Spleen (tissue), 11 donors: ENCODE measurements around the gene KCNC4. TPM values are rescaled to one million over a fixed set of nuclear protein-coding genes. Genes with fewer than 3 reads are reported as not detected.

Experiments
- DNase-seq: peaks from one replicate; pipeline ENCODE4 v3.0.0-alpha.2; 2020
- H3K27ac ChIP-seq, 8 donors: fragments of 200-600 bp; sonication (generic) in 7 of 8; 1 replicate in 4 of 8; 2 replicates in 4 of 8; pipeline versions ENCODE4 v1.5.0 to v1.8.0; 2016 to 2021; ENCODE audit warnings: inconsistent platforms in 4 of 8, mild to moderate bottlenecking in 4 of 8, moderate library complexity in 1 of 8
- H3K27me3 ChIP-seq, 7 donors: fragments of 200-600 bp; sonication (generic) in 6 of 7; replicated peaks in 1 of 7; 1 replicate in 4 of 7; 2 replicates in 3 of 7; pipeline versions ENCODE4 v1.5.0 to v1.8.0; 2016 to 2021; ENCODE audit warnings: inconsistent platforms in 3 of 7, mild to moderate bottlenecking in 1 of 7
- H3K36me3 ChIP-seq, 6 donors: fragments of 200-600 bp; sonication (generic) in 5 of 6; 1 replicate in 4 of 6; 2 replicates in 2 of 6; pipeline versions ENCODE4 v1.5.0 to v1.8.0; 2016 to 2021; ENCODE audit warnings: inconsistent platforms in 2 of 6
- H3K4me1 ChIP-seq, 6 donors: fragments of 200-600 bp; sonication (generic) in 5 of 6; 1 replicate in 3 of 6; 2 replicates in 3 of 6; pipeline versions ENCODE4 v1.5.0 to v1.8.0; 2016 to 2021; ENCODE audit warnings: inconsistent platforms in 3 of 6
- H3K4me3 ChIP-seq, 8 donors: fragments of 200-600 bp; sonication (generic) in 7 of 8; 1 replicate in 4 of 8; 2 replicates in 4 of 8; pipeline versions ENCODE4 v1.5.0 to v1.8.0; 2016 to 2021; ENCODE audit warnings: inconsistent platforms in 4 of 8, mild to moderate bottlenecking in 4 of 8, moderate library complexity in 2 of 8
- H3K9me3 ChIP-seq, 8 donors: fragments of 200-600 bp; sonication (generic) in 7 of 8; 1 replicate in 4 of 8; 2 replicates in 4 of 8; pipeline versions ENCODE4 v1.5.0 to v1.8.0; 2016 to 2021; ENCODE audit warnings: inconsistent platforms in 4 of 8
- POLR2A ChIP-seq, 3 donors: fragments of 450-650 bp; IDR thresholded peaks; one replicate each; pipeline ENCODE4 v1.5.1; 2017; ENCODE audit warnings: antibody characterized with exemption in 3 of 3, mild to moderate bottlenecking in 1 of 3
- POLR2AphosphoS5 ChIP-seq, 3 donors: sonication (generic); formaldehyde crosslinking; IDR thresholded peaks; one replicate each; pipeline ENCODE4 v1.5.1; 2017; ENCODE audit warnings: antibody characterized with exemption in 3 of 3
- WGBS, 5 donors: extraction: QIAGEN DNeasy Blood & Tissue Kit in 3 of 5; methylation state at CpG; one replicate each; pipeline versions ENCODE4 v1.1.5 to v1.1.7; 2013 to 2018; 5-methylcytosine and 5-hydroxymethylcytosine counted together
- intact Hi-C: fragments of 100-400 bp; cut with DNase I; formaldehyde crosslinking; loops from one replicate; pipeline ENCODE4 v1.15.0; 2023; ENCODE audit warnings: low total_unique reads
- polyA plus RNA-seq, 3 donors: library from polyadenylated mRNA; stranded (reverse); fragments of 200-250 nt; gene quantifications; one replicate each; pipeline ENCODE4 v1.2.1, GENCODE V29; 2013
- total RNA-seq, 7 donors: library from RNA; depleted of rRNA in 3 of 7; stranded (reverse); fragments of >200 nt in 3 of 7; fragmentation: NEBNext Ultra II Directional in 4 of 7; extraction: Animal tissue kit (Norgen Biotek cat#: 25700) in 4 of 7; gene quantifications; one replicate each; pipeline versions ENCODE4 v1.1.0 to v1.2.1, GENCODE V29; 2016 to 2021
- TF ChIP-seq, protein P1 (sequence below), 11 experiments: fragments of 200-600 bp in 7 of 11; fragments of 450-650 bp in 4 of 11; sonication (generic) in 4 of 11; IDR thresholded peaks in 8 of 11; conservative IDR thresholded peaks in 3 of 11; 1 replicate in 7 of 11; 2 replicates in 4 of 11; pipeline versions ENCODE4 v1.4.0 to v1.8.0; 2016 to 2021; ENCODE audit warnings: antibody characterized with exemption in 11 of 11, inconsistent platforms in 4 of 11, mild to moderate bottlenecking in 1 of 11
- donor health status: healthy with polysubstance abuse.
- donor health status: DM: no; HTN: no; CAD: no; lungs with moderate emphysema.
- donor health status: DM: no; HTN: no; CAD: no.
- donor health status: Bipolar disorder and iron deficiency.
- donor health status: healthy.
- donor health status: DM: no; HTN: no; CAD: no.
- donor health status: DM: yes; HTN: yes; CAD: no.

KCNC4 gene
- total and polyA plus RNA-seq, 10 donors = 1.4 to 22.1 (median 10.2) TPM

- DNase-seq = no peak
- TF ChIP-seq POLR2AphosphoS5 (IDR thresholded peaks at IDR 0.05) = no peak
- TF ChIP-seq POLR2A (IDR thresholded peaks at IDR 0.05) = no peak
- TF ChIP-seq, protein P1, sequence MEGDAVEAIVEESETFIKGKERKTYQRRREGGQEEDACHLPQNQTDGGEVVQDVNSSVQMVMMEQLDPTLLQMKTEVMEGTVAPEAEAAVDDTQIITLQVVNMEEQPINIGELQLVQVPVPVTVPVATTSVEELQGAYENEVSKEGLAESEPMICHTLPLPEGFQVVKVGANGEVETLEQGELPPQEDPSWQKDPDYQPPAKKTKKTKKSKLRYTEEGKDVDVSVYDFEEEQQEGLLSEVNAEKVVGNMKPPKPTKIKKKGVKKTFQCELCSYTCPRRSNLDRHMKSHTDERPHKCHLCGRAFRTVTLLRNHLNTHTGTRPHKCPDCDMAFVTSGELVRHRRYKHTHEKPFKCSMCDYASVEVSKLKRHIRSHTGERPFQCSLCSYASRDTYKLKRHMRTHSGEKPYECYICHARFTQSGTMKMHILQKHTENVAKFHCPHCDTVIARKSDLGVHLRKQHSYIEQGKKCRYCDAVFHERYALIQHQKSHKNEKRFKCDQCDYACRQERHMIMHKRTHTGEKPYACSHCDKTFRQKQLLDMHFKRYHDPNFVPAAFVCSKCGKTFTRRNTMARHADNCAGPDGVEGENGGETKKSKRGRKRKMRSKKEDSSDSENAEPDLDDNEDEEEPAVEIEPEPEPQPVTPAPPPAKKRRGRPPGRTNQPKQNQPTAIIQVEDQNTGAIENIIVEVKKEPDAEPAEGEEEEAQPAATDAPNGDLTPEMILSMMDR (IDR thresholded peaks at IDR 0.05 in 8 of 11, conservative IDR thresholded peaks at IDR 0.05 in 3 of 11) = no peak
- 80 to 92% (median 89%) methylated on average over 4 of the region's 4 CpGs for WGBS, 5 donors
- no peak overlapping the region for H3K27ac ChIP-seq
- H3K36me3 ChIP-seq = no peaks in the 10 kb centered on the region
- intact Hi-C loops = loop anchor here (10.0 kb wide), 1 partner anchor 290 kb away; no protein-coding TSS in a partner anchor
- H3K4me3 ChIP-seq = no peak overlapping the region
- no peaks in the 10 kb centered on the region for H3K9me3 ChIP-seq
- H3K4me1 ChIP-seq = peaks cover 8 to 40% (median 24%) of the 10 kb centered on the region in 6 donors
- H3K27me3 ChIP-seq = no peaks in the 10 kb centered on the region
These were observed 5.0 kb upstream of the KCNC4 start for GRCh38 chr1:110205156-110205555.

DNA sequence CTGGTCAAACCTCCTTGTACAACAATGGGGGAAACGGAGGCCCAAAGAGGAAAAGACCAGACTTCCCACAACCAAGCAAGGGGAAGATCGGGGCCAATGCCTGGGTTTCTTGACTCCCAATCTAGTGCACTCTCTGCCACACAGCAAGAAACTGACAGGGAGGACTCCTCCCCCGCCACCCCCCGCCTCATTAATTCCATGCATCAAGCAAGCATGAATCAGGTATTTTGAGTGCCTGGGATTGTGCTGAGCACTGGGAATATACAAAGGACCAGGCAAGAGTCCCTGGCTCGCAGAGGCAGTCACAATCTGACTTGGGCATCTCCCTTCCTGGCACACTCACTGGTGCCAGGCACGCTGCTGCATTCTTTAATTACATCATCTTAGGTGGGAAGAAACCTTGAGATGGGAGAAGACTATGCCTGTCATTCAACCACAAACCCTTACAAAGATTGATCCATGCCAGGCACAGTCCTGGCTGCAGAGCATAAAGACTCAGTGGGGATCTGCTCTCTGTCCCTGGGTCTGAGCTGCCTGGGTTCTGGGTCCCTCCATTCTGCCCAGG lies 4.4 kb upstream of the KCNC4 start:
- H3K9me3 ChIP-seq = no peaks in the 10 kb centered on the region
- intact Hi-C loops = loop anchor here (10.0 kb wide), 1 partner anchor 289 kb away; no protein-coding TSS in a partner anchor

GRCh38 chr1:110206261-110206920 lies 3.7 kb upstream of the KCNC4 start:
- Histone ChIP-seq H3K27ac (no peak overlapping the region), H3K9me3 (no peaks in the 10 kb centered on the region), H3K4me3 (no peak overlapping the region), H3K36me3 (no peaks in the 10 kb centered on the region), H3K27me3 (peaks cover 0 to 9% (median under 1%) of the 10 kb centered on the region in 7 donors), H3K4me1 (peaks cover 10 to 48% (median 31%) of the 10 kb centered on the region in 6 donors)
- WGBS, 5 donors = 87 to 92% (median 88%) methylated on average over 11 of the region's 11 CpGs
- TF ChIP-seq, protein P1 (IDR thresholded peaks at IDR 0.05 in 8 of 11, conservative IDR thresholded peaks at IDR 0.05 in 3 of 11) = no peak
- TF ChIP-seq POLR2A (IDR thresholded peaks at IDR 0.05) (no peak), POLR2AphosphoS5 (IDR thresholded peaks at IDR 0.05) (no peak)
- intact Hi-C loops = loop anchor here (10.0 kb wide), 1 partner anchor 288 kb away; no protein-coding TSS in a partner anchor
- DNase-seq = no peak

More for the DNA sequence above, 4.4 kb upstream of the KCNC4 start:
- WGBS, 5 donors = 83 to 86% (median 85%) methylated on average over 6 of the region's 6 CpGs
- Histone ChIP-seq H3K4me3 (no peak overlapping the region), H3K27me3 (peaks cover 0 to 2% (median 0%) of the 10 kb centered on the region in 7 donors), H3K4me1 (peaks cover 8 to 41% (median 24%) of the 10 kb centered on the region in 6 donors), H3K27ac (no peak overlapping the region), H3K36me3 (no peaks in the 10 kb centered on the region)
- TF ChIP-seq POLR2AphosphoS5 (IDR thresholded peaks at IDR 0.05) (no peak), POLR2A (IDR thresholded peaks at IDR 0.05) (no peak)
- TF ChIP-seq, protein P1 (IDR thresholded peaks at IDR 0.05 in 8 of 11, conservative IDR thresholded peaks at IDR 0.05 in 3 of 11) = no peak
- DNase-seq = no peak

DNA sequence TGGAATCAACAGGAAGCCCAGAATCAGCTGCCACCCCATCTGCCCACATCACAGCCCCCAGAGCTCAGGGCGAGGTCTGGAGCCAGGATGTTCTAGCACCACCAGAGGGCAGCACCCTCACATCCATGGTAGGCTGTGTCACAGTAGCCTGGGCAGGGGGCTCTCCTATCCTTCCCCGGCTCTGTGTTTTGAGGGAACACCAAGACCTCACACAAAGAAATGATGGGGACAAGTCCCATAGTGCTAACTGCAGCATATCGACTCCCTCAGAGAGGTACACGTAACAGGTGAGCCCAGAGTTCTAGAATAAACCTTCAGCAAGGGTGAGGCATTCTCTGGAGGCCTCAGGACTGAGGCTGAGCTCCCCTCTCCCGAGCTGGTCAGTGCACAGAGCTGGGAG lies 2.3 kb upstream of the KCNC4 start:
- TF ChIP-seq POLR2AphosphoS5 (IDR thresholded peaks at IDR 0.05) = peak in 1 of 3 donors; percentile 27
- TF ChIP-seq POLR2A (IDR thresholded peaks at IDR 0.05) = no peak
- TF ChIP-seq, protein P1 (IDR thresholded peaks at IDR 0.05 in 8 of 11, conservative IDR thresholded peaks at IDR 0.05 in 3 of 11) = peak; percentile 71 to 96 (median 86)
- Histone ChIP-seq H3K4me1 (peaks cover 16 to 60% (median 44%) of the 10 kb centered on the region in 6 donors), H3K36me3 (no peaks in the 10 kb centered on the region), H3K9me3 (no peaks in the 10 kb centered on the region), H3K27ac (peak overlapping the region in 1 of 8 donors; percentile 97), H3K27me3 (peaks cover 0 to 22% (median 5%) of the 10 kb centered on the region in 7 donors), H3K4me3 (no peak overlapping the region)
- 21 to 41% (median 32%) methylated on average over 2 to 5 of the region's 5 CpGs for WGBS, 5 donors
- peak; percentile 90 for DNase-seq
- intact Hi-C loops = loop anchor here (10.0 kb wide), 1 partner anchor 287 kb away; no protein-coding TSS in a partner anchor
